IMR-90 (cell line): ENCODE data around the gene ENOX1.

Experiments used
- BHLHE40 ChIP-seq: fragments of 150-350 bp; IDR thresholded peaks from 2 replicates; pipeline ENCODE4 v1.6.1; 2016; ENCODE audit warnings: mild to moderate bottlenecking, low read depth, low read length
- CEBPB ChIP-seq: IDR thresholded peaks from 2 replicates; pipeline ENCODE4 v1.6.1; 2012; ENCODE audit warnings: low read depth, low read length, improper control_type of control experiment
- CHD1 ChIP-seq: IDR thresholded peaks from 2 replicates; pipeline ENCODE4 v1.6.1; 2012; ENCODE audit warnings: low read depth, low read length, improper control_type of control experiment
- MXI1 ChIP-seq: IDR thresholded peaks from 2 replicates; pipeline ENCODE4 v1.6.1; 2012; ENCODE audit warnings: low read depth, mild to moderate bottlenecking, low read length, moderate library complexity, borderline replicate concordance
- NFE2L2 ChIP-seq: fragments of 150-350 bp; IDR thresholded peaks from 2 replicates; pipeline ENCODE4 v1.6.1; 2016; ENCODE audit warnings: low read depth, mild to moderate bottlenecking, low read length
- POLR2A ChIP-seq: IDR thresholded peaks from 2 replicates; pipeline ENCODE4 v1.6.1; 2012; ENCODE audit warnings: mild to moderate bottlenecking, low read depth, low read length
- RAD21 ChIP-seq: IDR thresholded peaks from 2 replicates; pipeline ENCODE4 v1.6.1; 2012; ENCODE audit warnings: low read length, improper control_type of control experiment
- RFX5 ChIP-seq: IDR thresholded peaks from 2 replicates; pipeline ENCODE4 v1.8.0; 2012; ENCODE audit warnings: low read depth, mild to moderate bottlenecking, low read length, moderate library complexity
- TF ChIP-seq, protein P1 (sequence below): conservative IDR thresholded peaks from 2 replicates; pipeline ENCODE4 v1.5.1; 2012; ENCODE audit warnings: mild to moderate bottlenecking, low read depth, low read length, improper control_type of control experiment
- TF ChIP-seq, protein P2 (sequence below): fragments of 150-350 bp; IDR thresholded peaks from 2 replicates; pipeline ENCODE4 v1.6.1; 2016; ENCODE audit warnings: low read depth, mild to moderate bottlenecking, low read length, moderate library complexity, borderline replicate concordance
- TF ChIP-seq, protein P3 (sequence below): fragments of 150-350 bp; IDR thresholded peaks from 2 replicates; pipeline ENCODE4 v1.6.1; 2017; ENCODE audit warnings: mild to moderate bottlenecking, antibody characterized with exemption, low read length, low read depth

DNA sequence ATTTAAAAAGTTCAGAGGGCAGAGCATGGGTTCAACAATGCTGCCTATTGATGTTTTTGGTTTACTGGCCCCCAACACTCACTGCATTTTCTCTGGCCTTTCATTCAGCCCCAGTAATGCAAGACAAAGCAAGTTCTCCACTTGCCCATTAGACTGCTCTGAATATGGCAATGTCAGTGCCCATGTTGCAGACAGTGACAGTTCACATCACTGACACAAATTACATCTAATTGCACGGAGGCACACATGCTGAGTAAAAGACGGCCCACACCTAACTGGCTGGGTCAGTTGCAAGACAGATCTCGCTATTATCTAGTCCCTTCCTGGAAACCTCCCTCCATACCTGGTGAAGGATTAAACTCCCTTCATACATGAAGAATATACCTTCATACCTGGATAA lies 54.0 kb downstream of the ENOX1 start:
- no peak for TF ChIP-seq POLR2A
- TF ChIP-seq, protein P1, sequence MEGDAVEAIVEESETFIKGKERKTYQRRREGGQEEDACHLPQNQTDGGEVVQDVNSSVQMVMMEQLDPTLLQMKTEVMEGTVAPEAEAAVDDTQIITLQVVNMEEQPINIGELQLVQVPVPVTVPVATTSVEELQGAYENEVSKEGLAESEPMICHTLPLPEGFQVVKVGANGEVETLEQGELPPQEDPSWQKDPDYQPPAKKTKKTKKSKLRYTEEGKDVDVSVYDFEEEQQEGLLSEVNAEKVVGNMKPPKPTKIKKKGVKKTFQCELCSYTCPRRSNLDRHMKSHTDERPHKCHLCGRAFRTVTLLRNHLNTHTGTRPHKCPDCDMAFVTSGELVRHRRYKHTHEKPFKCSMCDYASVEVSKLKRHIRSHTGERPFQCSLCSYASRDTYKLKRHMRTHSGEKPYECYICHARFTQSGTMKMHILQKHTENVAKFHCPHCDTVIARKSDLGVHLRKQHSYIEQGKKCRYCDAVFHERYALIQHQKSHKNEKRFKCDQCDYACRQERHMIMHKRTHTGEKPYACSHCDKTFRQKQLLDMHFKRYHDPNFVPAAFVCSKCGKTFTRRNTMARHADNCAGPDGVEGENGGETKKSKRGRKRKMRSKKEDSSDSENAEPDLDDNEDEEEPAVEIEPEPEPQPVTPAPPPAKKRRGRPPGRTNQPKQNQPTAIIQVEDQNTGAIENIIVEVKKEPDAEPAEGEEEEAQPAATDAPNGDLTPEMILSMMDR = no peak
- no peak for TF ChIP-seq MXI1
- TF ChIP-seq CEBPB = no peak
- no peak for TF ChIP-seq RAD21
- TF ChIP-seq, protein P2, sequence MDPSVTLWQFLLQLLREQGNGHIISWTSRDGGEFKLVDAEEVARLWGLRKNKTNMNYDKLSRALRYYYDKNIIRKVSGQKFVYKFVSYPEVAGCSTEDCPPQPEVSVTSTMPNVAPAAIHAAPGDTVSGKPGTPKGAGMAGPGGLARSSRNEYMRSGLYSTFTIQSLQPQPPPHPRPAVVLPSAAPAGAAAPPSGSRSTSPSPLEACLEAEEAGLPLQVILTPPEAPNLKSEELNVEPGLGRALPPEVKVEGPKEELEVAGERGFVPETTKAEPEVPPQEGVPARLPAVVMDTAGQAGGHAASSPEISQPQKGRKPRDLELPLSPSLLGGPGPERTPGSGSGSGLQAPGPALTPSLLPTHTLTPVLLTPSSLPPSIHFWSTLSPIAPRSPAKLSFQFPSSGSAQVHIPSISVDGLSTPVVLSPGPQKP = no peak
- TF ChIP-seq, protein P3, sequence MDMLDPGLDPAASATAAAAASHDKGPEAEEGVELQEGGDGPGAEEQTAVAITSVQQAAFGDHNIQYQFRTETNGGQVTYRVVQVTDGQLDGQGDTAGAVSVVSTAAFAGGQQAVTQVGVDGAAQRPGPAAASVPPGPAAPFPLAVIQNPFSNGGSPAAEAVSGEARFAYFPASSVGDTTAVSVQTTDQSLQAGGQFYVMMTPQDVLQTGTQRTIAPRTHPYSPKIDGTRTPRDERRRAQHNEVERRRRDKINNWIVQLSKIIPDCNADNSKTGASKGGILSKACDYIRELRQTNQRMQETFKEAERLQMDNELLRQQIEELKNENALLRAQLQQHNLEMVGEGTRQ = no peak
- TF ChIP-seq BHLHE40 = no peak
- TF ChIP-seq RFX5 = no peak
- no peak for TF ChIP-seq NFE2L2
- no peak for TF ChIP-seq CHD1
